Measurements from ENCODE around the gene CCDC197.

Gene CCDC197

GRCh38 chr14:93972618-93973205, 24.4 kb upstream of the CCDC197 start:
- TF ChIP-seq, protein P1, sequence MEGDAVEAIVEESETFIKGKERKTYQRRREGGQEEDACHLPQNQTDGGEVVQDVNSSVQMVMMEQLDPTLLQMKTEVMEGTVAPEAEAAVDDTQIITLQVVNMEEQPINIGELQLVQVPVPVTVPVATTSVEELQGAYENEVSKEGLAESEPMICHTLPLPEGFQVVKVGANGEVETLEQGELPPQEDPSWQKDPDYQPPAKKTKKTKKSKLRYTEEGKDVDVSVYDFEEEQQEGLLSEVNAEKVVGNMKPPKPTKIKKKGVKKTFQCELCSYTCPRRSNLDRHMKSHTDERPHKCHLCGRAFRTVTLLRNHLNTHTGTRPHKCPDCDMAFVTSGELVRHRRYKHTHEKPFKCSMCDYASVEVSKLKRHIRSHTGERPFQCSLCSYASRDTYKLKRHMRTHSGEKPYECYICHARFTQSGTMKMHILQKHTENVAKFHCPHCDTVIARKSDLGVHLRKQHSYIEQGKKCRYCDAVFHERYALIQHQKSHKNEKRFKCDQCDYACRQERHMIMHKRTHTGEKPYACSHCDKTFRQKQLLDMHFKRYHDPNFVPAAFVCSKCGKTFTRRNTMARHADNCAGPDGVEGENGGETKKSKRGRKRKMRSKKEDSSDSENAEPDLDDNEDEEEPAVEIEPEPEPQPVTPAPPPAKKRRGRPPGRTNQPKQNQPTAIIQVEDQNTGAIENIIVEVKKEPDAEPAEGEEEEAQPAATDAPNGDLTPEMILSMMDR (IDR thresholded peaks at IDR 0.05; ENCODE audit: low read depth, low read length) = no peak
- in situ Hi-C loops (cut with HindIII; ENCODE audit: low sequenced_read_pairs) = no loop called here
- no peak overlapping the region for H3K4me3 ChIP-seq (ENCODE audit: low read depth, low read length)
- DNase-seq (ENCODE audit: low read depth, low spot score) = no peak

- TF ChIP-seq, protein P1 (IDR thresholded peaks at IDR 0.05; ENCODE audit: low read depth, low read length) = no peak
- H3K4me3 ChIP-seq (ENCODE audit: low read depth, low read length) = no peak overlapping the region
- DNase-seq (ENCODE audit: low read depth, low spot score) = no peak
- in situ Hi-C loops (cut with HindIII; ENCODE audit: low sequenced_read_pairs) = no loop called here
Measured at GRCh38 chr14:93973607-93974006, 23.5 kb upstream of the CCDC197 start.

DNA sequence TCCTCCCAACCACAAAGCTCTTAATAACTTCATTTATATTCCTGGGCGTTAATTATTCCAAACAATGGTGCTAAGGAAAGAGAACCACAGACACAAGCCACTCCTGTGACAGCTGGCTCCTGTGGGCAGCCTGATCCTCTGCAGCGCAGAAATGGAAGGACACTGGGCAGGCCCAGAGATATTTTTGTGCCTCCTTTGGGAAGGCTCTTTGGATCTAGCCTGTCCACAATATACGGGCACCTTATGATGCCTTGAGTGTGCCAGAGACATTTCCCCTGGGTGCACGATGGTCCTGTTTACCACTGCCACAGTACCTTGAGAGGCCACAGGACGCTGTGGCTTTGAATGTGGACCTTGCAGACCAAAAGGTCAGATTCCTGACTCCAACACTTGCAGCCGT, 22.8 kb upstream of the CCDC197 start:
- no peak overlapping the region for H3K4me3 ChIP-seq (ENCODE audit: low read depth, low read length)
- in situ Hi-C loops (cut with HindIII; ENCODE audit: low sequenced_read_pairs) = no loop called here
- TF ChIP-seq, protein P1 (IDR thresholded peaks at IDR 0.05; ENCODE audit: low read depth, low read length) = no peak
- DNase-seq (ENCODE audit: low read depth, low spot score) = no peak

- TF ChIP-seq, protein P1 (IDR thresholded peaks at IDR 0.05; ENCODE audit: low read depth, low read length) = no peak
- no peak overlapping the region for H3K4me3 ChIP-seq (ENCODE audit: low read depth, low read length)
- in situ Hi-C loops (cut with HindIII; ENCODE audit: low sequenced_read_pairs) = no loop called here
- no peak for DNase-seq (ENCODE audit: low read depth, low spot score)
Measured at GRCh38 chr14:93974833-93975232, 22.3 kb upstream of the CCDC197 start.

DNA sequence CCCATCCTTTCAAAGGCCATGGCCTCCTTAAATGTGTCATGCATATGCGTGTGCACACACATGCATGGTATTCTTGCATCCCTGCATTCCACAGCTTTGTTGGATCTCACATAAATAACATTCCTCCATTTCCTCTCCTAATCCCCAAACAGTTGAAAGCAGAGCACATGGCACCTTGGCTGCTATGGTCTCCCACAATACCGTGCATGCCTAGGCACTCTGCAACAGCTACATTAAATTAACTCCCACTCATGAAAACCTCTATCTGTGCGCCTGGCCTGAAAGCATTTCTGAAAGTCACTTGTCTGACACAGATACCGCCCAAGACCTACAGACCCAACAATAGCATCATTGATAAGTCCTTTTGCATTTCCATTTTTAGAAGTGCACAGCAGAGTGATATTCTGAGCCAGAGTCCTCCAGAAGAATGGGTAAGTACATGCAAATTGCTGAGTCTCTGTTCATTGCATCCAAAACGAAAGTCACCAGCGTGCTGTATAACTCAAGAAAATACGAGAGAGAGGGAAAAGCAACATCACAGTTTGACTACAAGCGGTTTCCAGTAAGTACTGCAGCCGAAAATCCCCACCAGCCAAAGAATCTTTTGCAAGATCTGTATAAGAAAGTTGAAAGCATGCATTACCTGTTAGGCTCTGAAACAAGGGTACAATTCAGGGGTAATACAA, 21.2 kb upstream of the CCDC197 start:
- in situ Hi-C loops (cut with HindIII; ENCODE audit: low sequenced_read_pairs) = no loop called here
- H3K4me3 ChIP-seq (ENCODE audit: low read depth, low read length) = no peak overlapping the region
- TF ChIP-seq, protein P1 (IDR thresholded peaks at IDR 0.05; ENCODE audit: low read depth, low read length) = no peak
- no peak for DNase-seq (ENCODE audit: low read depth, low spot score)

DNA sequence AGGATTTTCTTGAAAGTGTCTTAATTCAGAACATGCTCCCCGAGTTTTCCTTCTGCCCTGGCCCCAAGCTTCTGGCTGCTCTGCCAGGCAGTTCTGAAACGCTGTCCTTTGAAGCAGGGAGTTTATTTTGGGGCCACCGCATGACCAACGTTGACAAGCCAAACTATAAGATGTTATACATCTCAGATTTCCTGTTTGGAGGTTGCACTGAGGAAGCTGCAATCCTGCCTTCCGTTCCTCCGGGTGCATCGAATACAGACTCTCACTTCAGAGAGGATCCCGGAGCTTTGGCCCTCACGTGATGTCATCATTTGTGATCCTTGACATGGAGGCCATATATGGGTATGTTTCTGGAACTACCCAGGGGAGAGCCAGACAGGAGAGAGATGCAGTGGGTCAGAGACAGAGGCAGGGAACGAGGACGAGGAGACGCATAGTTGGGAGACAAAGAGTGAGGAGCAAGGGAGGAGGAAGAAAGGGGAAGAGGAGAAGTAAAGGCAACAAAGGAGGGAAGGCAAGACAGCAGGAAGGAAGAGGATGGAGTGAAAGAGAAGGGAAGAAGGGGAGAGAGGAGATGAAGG, 20.5 kb upstream of the CCDC197 start, which contains the start of gene ASB2:
Gene ASB2, minus strand, starts transcription at position 94 of the 581 bp plus-strand sequence. CDS start 12,031 bp downstream, outside the sequence.
- no peak within 1 kb of the TSS for H3K4me3 ChIP-seq (ENCODE audit: low read depth, low read length)
- no peak for DNase-seq (ENCODE audit: low read depth, low spot score)
- in situ Hi-C loops (cut with HindIII; ENCODE audit: low sequenced_read_pairs) = no loop called here
- TF ChIP-seq, protein P1 (IDR thresholded peaks at IDR 0.05; ENCODE audit: low read depth, low read length) = no peak
